HT1080 (cell line): ENCODE measurements around the gene EDRF1. TPM values are rescaled to one million over a fixed set of nuclear protein-coding genes. Genes with fewer than 3 reads are reported as not detected.
"Not testable (repeated sequence)": the region's sequence is repeated elsewhere in the genome, so short reads cannot be mapped to it uniquely, and the experiment has no call there.

Experiments used
- DNase-seq: peaks from one replicate; pipeline ENCODE4 v3.0.0-alpha.2; 2015; ENCODE audit warnings: low read depth
- polyA plus RNA-seq, 2 experiments: library from polyadenylated mRNA; depleted of rRNA; stranded (reverse); fragments of >200 nt; gene quantifications; 2 replicates each; pipeline ENCODE4 v1.2.3, GENCODE V29; 2015
- total RNA-seq: library from RNA; depleted of rRNA; stranded (reverse); fragments of >200 nt; shearing (Covaris generic); gene quantifications from 2 replicates; pipeline ENCODE4 v1.2.3, GENCODE V29; 2014; rRNA removed

The EDRF1 gene
- total RNA-seq: 31.8 and 32.9 TPM in 2 replicates
- 23.0 and 28.3 TPM in 2 replicates for polyA plus RNA-seq (2015; cell fraction: cytosol; rRNA removed)
- polyA plus RNA-seq (2015; cell fraction: nucleus; rRNA removed): 96.2 and 110 TPM in 2 replicates

DNA sequence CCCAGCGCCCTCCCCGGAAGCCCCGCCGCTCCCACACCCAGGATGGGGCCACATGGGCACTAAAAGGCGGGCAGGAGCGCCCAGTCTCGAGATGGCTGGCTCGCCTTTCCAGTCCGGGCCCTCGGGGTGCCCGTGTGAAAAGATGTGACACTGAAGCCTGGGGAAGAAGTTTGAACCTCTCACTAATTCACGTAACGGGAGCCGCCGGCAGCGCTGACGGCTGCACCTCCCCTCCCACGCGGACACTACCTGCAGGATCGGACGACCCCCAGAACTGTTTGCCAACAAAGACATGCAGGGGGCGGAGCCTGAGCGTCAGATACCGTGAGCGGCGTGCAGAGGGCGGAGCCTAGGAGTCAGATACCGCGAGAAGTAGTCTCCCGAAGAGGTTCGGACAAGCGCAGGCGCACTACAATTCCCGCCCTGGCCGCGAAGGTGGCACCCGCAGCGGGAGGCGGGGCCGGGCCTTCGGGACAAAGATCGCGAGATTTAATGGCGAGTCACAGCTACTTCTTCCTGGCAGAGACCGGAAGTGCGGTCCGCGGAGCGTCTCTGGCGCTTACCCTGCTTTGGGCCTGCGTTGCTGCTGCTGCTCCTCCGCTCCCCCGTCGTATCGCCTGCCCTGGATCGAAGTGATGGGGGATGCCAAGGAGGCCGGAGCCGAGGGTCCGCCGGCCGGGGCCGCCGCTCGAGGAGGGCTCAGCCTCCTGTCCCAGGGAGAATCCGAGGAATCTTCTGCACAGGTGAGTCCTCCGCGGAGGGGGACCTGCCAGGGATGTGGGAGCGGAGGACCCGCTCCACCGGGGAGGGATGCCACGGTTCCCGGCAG is at the start of gene EDRF1:
EDRF1 (plus strand) TSS at position 537 of the 829 bp plus-strand sequence; CDS start at position 636, 99 bp downstream.
- peak; percentile 98 for DNase-seq

GRCh38 chr10:125672884-125673283 is 46.6 kb upstream of the EDRF1 start:
- DNase-seq: no peak

GRCh38 chr10:125679436-125679835 is 40.1 kb upstream of the EDRF1 start:
- peak; percentile 43 for DNase-seq

GRCh38 chr10:125683063-125683462 is 36.4 kb upstream of the EDRF1 start, which contains the start of gene TEX36:
Gene TEX36, minus strand, starts transcription at chr10:125683163. Its CDS starts 174 bp downstream, at chr10:125682989.
- DNase-seq: no peak

- no peak for DNase-seq
Measured at GRCh38 chr10:125683821-125684220, 35.7 kb upstream of the EDRF1 start.

DNA sequence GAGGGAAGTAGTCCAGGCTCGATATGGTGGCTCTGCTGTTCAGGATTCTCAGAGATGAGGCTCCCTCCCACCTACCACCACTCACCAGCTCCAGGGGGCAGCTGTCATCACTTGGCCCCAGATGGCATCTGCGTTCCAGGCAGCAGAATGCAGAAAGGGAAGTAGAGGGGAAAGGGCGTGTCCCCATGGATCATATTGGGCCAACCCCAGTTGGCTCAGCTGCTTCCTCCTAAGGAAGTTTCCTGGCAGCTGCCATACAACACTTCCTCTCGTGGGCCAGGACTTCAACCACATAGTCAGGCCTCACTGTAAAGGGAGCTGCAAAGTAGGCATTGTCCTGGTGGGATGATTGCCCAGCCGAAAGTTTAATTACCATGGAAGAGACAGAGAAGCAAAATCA is 34.9 kb upstream of the EDRF1 start:
- no peak for DNase-seq

DNA sequence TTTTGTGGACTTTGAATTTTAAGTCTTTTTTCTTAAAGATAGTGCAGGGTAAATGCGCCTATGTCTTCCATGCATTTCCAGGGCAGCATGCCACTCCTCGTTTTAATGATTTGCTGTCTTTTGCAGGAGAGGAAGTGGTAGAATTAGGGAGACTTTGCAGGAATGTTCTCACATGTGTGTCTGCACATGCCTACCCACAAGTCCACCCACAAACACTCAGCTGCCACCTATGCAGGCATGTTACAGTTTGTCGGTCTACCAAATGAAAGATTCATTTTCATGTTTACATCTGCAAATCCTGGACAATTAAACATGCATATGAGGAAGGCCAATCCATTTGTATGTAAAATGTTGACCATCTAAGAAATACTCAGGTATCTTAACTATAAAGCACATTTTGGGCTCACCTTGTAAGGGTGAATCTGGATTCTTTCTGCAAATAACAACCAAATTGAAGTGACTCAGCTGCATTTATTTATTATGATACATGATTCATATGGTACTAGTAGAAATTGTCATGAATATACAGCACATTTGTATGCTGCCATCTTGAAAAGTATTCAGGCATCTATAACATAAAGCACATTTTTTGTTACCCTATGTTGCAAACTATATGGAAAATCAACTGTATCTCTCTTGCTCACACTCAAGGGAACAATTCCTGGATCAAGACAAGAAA is 31.9 kb upstream of the EDRF1 start:
- no peak for DNase-seq

DNA sequence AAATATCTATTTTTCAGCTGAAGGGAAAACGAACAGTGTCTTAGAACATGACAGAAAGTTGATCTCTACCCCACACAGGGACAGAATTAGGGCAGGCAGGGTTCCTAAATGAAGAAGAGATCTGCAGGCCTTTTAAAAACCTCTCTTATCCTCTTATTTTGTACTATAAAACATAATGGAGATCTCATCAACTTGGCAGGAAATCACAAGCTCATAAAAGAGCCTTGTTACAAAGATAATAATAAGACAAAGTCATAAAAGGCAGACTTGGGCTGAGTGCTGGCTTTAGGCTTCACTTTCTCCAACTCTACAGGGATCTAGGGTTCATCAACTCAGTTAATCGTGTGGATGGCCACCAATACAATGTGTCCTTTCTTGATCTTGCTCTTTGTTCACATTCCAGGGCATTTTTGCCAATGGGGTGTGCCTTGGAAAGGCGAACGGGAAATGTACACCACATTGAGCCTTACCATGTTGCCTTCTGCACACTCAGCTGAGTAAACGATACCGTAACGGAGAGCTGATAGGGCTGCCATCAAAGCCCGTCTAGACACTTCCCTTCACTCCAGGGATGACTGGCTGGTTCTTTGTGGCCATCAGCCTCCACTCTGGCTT is 29.4 kb upstream of the EDRF1 start:
- no peak for DNase-seq

DNA sequence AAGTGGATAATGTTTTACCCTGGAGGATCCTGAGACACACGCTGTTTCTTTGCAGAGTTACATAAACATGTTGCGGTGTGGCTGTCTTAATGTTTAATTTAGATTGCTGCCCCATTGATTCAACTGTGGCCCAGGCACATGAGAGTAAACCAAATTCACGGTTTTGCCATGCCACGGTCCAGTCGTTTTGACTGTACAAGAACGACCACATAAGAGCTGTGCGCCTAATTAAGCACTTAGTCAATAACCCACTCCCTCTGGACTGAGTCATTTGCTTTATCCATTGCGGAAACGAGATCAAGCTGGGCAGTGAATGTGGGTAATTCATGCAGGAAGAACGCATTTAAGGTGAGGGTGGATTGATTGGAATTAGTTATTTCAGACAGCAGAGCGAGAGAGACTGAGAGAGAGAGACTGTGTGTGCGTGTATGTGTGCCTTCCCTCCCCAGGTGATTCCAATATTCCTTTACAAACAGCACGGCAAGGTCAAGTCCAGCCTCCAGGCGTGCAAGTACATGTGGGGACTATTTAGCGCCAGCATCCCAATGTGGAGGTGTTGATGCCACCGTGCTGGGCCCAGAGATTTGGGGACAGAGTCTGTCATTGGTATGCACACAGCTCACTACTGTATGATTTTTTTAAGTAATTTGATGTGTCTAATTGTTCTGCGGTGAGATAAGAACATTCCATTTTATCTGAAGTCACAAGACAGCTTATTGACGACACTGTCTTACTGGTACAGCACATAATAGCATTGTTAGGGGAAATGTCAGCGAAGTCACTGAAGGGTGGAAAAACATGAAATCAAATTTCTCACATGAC is 28.1 kb upstream of the EDRF1 start:
- peak; percentile 59 for DNase-seq

- no peak for DNase-seq
Measured at GRCh38 chr10:125692196-125692595, 27.3 kb upstream of the EDRF1 start.

- DNase-seq: no peak
Measured at GRCh38 chr10:125692601-125693523, 26.6 kb upstream of the EDRF1 start.

GRCh38 chr10:125693524-125693847 is 26.0 kb upstream of the EDRF1 start:
- no peak for DNase-seq

DNA sequence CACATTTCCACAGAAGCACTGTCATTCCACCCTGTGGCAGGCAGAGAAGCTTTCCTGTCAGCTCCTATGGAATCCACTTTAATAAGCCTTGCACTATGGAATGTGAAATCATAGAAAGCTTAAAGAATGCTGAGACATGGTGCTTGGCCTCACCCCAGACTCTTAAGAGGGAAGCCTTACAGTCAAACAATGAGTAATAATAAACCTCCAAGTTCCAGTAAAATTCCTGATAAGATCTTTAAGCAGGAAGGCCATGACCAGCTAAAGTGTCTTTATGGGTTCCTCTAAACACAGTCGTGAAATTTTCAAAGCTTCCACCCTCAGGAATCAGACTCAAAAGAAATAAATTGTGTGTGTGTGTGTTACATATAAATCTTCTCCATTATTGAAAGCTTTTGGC is 24.6 kb upstream of the EDRF1 start:
- peak; percentile 46 for DNase-seq

- not testable (repeated sequence) for DNase-seq
Measured at GRCh38 chr10:125696884-125697283, 22.6 kb upstream of the EDRF1 start.

- peak; percentile 7 for DNase-seq
Measured at GRCh38 chr10:125698481-125698998, 21.0 kb upstream of the EDRF1 start.

DNA sequence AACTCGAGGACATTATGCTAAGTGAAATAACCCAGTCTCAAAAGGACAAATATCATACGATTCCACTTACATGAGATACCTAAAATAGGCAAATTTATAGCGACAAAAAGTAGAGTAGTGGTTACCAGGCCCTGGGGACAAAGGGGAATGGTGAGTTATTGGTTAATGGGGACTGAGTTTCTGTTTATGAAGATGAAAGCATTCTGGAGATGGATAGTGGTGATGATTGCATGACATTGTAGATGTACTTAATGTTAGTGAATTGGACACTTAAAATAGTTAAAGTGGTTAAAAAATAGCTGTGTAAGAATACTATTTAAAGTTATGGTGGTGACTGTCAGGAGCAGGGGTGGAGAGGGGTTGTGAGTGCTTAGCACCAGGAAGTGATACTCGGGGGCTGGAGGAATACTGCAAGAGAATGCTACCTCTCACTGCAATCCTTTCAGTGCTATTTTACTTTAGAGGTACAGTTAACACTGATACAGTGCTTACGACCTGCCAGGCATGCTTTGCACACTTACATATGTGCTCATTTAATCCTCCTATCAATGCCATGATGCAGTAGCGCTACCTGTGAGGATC is 19.9 kb upstream of the EDRF1 start:
- DNase-seq: no peak

- no peak for DNase-seq
Measured at GRCh38 chr10:125700355-125700911, 19.1 kb upstream of the EDRF1 start.

GRCh38 chr10:125707541-125708468 is 11.7 kb upstream of the EDRF1 start:
- DNase-seq: peak; percentile 42
